ENCODE results near the gene VWA5B1.

The VWA5B1 gene

DNA sequence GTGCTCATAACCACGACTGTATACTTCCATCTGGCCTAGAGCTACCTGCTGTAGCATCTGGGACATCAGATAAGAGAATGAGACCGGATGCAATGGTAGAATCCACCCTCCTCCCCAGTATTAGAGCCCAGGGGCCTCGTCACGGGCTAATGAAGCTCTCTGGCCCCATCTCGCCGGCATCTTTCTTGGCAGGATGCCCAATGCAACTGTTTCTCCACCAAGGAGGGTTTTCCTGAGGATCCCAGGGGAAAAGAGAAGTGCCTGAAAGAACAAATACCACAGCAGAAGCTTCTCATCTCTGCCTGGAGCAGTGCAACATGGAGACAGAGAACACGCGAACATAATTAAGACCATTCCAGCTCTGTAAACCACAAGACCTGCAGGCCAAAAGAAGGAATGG lies 80.0 kb downstream of the VWA5B1 start:
- no peak for DNase-seq

DNA sequence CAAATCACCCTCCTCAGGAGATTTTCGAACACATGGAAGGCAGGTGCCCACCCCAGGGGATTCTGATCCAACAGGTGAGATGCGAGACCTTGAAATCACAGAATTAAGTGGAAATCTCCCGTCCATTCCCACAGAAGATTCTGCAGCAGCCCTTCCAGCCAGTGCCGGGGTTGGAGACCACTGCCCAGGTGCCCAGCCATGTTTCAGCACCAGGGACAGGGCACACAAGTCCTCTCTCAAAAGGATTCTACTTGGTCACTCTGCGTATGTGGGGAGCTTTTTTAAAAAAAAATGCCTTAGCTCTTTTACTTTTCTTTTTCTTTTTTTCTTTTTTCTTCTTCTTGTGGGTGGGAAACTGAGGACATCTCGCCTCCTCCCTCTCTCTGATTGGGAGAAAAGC lies 80.7 kb downstream of the VWA5B1 start:
- no peak for DNase-seq

DNA sequence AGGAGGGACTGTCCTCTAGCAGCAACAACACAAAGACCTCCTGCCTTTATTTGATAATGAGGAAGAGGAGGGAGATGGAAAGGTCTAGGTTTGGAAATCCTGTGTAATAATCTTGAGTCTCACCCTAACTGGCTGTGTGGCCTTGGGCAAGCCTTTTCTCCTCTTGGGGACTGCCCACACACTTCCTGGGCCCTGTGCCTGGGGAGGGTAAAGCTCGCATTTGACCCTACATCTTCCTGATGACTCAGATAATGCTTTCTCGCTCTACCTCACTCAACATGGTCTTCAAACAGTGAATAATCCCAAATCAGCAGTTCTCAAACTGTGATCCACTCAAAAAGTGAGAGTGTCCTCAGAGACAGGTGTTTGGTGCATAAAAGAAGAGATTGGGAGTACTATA lies 81.2 kb downstream of the VWA5B1 start:
- DNase-seq = no peak

DNA sequence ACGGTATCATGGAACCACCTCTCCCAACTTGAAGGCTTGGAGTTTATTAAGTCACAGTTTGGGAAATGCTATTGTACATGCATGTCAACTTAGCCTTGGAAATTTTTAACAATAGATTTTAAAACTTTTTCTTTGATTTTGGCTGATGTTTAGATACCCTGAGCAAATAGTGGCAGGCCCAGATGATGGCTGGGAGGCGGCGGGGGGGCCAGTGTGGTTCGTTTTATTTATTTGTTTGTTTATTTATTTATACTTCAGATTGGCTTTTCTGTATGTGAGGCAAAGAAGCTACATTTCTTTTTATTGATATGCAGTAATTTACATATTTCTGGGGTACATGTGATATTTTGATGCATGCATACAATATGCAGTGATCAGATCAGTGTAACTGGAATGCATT lies 82.0 kb downstream of the VWA5B1 start:
- no peak for DNase-seq

DNA sequence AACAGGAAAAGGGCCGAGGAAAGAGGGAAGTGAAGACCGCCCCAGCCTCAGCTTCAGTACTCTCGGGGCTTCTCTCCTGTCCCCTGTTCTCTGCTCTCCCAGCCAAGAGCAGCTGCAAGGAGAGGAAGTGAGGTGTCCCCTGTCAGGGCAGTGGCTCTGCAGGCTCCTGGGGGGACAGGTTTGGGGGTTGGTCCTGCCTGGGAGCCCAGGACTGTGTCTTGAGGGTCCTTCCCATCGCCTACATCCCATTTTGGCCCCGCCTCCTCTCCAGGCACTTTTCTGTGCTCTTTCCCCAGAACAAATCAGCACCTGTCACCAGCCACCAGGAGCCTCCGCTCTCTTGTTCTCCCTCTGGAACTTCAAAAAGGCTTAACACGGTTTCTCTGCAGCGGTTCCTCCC lies 82.6 kb downstream of the VWA5B1 start:
- DNase-seq = no peak

DNA sequence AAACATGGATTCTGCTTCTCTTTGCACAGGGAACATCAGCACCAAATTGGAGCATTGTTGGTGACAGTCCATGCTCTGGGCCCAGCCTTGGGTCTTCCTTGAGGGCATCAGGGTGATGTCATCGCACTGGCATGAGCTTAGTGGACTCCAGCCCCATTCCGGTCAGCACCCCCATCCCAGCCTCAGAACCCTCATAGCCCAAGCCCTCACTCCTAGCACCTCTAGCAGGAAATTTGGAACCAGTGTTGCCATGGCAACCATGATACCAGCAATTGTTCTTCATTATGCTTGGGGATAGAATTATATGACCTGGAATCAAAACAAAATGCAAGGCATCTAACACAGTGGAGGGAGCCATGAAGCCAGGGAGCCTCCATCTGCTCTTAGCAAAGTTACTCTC lies 83.1 kb downstream of the VWA5B1 start:
- no peak for DNase-seq

DNA sequence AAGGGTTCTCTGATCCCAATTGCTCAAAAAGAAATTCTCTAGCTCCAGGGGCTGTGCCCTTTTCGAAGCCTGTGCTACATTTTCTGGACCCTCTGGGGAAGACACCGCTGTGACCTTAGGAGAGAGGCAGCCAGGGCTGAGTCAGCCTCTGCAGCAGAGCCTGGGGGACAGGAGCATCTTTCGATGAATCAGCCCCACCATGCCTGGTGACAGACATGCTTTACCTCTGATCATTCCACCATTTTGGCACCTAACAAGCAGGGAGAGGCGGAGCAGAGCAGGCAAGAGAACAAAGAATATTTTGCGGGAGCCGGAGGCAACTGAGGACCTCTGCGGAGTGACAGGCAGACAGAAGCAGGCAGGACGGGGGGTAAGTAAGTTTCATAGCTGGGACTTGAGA lies 84.9 kb downstream of the VWA5B1 start:
- no peak for DNase-seq

DNA sequence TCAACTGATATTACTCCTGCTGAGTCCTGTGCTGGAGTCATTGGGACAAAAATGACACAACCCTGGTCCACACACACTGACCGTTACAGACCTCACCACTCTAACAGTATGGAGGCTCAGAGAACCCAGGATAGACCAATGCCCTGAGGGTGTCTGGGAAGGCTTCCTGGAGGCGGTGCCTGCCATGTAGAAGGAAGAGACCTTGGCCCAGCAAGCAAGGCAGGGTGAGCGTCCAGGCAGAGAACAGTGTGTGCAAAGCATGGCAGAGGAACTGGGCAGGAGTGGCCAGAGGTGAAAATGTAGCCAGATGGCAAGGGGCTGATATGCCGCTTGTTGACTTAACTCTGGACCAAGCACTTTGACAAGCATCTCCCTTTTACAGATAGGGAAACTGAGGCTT lies 85.5 kb downstream of the VWA5B1 start:
- no peak for DNase-seq

DNA sequence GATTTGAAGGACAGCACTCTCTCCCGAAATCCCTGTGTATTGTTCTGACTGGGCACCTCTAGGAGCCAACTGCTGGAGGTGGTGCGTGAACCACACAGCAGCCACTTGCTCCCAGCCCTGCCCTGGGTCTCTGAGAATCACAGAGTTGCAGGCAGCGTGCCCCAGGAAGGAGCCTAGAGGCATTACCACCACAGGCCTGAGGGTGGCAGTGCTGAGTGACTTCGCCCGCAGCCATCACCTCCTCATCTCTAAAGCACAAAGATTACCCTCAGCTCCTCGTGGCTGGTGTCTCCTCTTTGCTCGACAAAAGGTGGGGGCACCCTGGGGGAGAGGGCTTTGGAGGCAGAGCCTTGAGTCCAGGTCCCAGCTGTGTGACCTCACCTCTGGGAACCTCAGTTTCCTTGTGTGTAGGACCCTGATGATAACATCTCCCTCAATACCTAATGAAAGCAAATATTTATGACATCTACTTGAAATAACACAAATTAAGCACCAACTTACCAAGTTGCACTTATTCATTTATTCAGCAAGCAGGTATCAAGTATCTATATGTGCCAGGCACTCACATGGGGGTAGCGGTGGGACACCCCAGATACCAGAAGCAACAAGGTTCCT lies 86.3 kb downstream of the VWA5B1 start:
- peak in 1 of 2 experiments; percentile 3 for DNase-seq

DNA sequence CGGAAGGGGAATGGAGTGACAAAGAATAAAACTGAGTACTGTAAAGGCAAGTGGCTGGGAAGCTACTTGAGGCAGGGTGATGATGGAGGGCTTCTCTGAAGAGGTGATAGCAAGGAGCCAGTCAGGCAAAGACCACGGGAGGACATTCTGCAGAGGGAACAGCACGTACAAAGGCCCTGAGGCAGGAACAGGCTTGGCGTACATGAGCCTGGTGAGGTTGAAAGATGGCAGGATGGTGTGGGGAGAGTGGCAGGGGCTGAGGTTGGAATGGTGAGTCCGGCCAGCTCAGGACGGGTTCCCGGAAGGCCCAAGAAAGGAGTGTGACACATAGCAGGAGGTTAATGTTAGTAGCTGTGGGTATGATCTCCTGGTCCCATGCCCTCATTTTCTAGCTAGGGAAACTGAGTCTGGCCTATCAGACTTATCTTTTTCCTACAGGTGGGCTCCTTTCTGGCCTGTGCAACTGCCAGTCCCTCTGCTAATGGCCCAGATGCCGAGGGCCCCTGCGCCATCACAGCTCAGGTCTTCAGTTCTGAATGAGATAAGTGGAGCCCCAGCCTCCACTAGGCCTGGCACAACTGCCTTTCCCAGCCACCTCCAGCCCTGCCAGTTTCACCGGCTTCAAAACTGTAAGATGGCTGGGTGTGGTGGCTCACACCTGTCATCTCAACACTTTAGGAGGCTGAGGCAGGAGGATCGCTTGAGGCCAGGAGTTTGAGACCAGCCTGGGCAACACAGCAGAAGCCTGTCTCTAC lies 87.0 kb downstream of the VWA5B1 start:
- DNase-seq = no peak

DNA sequence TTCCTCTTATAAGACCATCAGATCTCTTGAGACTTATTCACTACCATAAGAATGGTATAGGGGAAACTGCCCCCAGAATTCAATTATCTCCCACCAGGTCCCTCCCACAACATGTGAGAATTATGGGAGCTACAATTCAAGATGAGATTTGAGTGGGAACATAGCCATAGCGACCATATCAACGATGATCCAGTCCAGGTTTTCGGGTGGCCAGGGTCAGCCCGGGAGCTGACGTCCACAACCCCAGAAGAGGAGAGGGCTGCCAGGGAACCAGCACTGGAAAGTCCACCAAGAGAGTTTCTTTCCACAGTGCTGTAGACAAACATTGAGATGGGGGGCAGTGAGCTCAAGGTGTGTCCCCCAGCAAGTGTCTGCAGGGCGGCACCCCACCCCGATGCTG lies 88.4 kb downstream of the VWA5B1 start:
- DNase-seq = no peak

DNA sequence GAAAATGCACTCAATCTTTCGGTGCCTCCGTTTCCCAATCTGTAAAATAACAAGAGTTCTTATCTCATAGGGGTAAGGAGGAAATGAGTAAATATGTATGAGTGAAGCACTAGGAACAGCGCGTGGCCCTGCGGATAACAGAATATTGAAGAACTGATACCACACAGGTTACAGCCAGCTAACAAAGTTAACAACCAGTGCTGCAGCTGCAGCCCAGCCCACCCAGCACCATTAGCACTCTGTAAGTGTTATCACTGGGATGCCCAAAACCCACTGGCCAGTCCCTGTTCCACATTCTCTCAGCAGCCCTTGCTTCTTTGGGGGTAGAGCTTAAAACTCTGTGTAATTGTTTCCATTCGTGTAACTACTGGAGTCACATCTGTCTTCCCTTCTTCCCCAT lies 89.5 kb downstream of the VWA5B1 start:
- DNase-seq = no peak

DNA sequence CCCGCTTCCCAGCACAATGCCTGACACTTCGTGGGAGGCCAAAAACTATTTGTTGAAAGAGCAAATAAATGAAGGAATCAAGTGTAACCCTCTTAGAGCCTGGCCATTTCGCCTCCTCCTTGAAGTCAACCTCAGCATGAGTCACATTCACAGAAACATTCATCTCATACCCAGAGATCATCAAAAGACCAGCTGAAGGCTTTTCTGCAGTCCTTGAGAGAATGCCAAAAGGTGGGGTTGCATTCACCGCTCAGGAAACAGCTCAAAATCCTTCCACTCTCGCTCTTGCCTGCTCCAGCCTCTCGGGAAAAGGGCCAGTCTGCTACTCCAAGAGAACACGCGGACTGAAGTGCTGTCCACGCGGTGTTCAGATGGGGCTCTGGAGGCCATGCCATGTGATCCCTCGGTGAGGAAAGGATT lies 90.0 kb downstream of the VWA5B1 start:
- DNase-seq = no peak

DNA sequence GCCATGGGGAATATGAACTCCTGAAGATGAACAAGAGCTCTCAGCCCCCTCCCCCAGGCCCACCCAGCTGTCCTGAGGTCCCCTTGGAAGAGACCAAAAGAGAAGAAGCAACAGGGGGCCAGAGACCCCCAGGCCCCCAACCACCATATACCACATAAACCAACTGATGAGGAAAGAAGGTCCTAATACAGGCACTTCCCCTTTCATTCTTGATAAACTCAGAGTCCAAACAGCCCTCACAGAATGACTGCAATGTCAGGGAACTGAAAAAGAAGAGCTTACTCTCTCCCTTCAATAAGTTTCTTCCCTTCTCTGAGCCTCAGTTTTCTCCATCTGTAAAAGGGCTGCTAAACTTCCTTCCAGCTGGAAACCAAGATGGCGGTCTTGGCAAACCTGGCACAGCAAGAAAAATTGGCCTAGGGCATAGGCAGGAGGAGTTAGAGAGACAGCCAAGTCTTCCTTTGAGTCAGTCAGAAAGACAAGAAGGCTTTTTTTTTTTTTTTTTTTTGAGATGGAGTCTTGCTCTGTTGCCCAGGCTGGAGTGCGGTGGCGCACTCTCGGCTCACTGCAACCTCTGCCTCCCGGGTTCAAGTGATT lies 90.5 kb downstream of the VWA5B1 start:
- no peak for DNase-seq

DNA sequence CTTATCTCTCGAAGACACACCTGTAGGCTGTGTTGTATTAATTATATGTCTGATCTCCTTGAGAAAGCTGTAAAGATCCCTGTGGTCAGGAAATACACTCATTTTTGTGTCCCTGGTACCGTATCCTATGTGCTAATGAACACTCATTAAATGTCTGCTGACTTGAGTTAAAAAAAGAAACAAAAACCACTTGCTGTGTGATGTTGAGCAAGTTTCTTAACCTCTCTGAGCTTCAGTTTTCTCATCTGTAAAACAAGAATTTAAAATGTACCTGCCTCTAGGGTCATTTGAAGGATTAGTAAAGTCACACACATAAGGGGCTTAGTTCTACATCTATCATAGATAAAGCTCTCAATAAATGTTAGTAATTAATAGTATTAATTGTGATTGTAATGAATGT lies 91.3 kb downstream of the VWA5B1 start:
- no peak for DNase-seq

DNA sequence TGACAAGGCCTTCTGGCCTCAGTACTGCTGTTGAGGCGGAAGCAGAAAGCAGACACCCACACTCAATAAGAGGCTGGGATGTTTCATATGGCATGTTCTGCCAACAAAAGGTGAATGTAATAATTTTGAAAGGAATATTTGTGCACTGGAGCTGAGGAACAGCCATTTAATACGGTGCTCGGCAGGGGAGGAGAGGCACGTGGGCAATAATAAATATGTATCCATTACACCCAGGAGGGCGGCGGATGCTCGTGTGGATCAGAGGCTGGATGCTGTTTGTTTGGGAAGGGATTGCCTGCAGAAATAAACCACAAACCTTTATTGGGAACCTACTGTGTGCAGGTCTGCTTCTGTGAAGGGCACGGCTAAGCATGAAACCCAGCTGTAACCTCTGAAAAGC lies 92.0 kb downstream of the VWA5B1 start:
- peak in 1 of 2 experiments; percentile 44 for DNase-seq

DNA sequence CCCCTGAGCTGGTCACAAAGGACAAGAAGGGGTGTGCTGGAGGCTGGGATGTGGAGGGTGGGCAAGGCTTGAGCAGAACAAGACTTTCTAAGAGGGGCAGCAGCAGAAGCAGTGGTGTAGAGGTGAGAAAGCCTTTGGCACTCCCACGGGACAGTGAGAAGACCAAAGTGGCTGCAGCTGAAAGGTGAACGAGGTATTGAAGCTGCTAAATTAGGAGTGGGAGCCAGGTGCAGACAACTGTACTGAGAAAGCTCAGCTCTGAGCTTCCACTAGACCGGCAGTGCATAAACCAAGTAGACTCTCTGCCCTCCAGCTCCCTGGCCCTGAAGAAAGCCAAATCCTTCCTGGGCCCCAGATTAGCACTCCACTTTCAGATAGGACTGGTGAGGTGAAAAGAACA lies 93.0 kb downstream of the VWA5B1 start:
- no peak for DNase-seq

DNA sequence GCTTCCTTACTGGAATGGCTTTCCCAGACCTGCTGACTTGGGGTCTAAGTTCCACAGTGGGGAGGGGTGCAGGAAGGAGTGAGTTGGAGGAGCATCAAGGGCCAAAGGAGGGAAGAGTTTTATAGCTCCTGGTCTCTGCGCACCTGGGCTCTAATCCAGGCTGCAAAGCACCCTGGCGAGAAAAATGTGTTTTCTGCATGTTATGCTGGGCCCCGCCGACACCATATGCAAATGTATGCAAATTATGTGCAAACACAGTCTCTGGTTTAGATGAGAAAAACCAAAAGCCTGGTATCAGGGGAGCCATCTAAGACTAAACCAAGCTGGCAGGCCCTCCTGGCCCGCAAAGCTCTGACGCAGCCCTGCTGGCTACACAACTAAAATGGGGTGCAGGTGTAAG lies 95.0 kb downstream of the VWA5B1 start:
- DNase-seq = no peak

DNA sequence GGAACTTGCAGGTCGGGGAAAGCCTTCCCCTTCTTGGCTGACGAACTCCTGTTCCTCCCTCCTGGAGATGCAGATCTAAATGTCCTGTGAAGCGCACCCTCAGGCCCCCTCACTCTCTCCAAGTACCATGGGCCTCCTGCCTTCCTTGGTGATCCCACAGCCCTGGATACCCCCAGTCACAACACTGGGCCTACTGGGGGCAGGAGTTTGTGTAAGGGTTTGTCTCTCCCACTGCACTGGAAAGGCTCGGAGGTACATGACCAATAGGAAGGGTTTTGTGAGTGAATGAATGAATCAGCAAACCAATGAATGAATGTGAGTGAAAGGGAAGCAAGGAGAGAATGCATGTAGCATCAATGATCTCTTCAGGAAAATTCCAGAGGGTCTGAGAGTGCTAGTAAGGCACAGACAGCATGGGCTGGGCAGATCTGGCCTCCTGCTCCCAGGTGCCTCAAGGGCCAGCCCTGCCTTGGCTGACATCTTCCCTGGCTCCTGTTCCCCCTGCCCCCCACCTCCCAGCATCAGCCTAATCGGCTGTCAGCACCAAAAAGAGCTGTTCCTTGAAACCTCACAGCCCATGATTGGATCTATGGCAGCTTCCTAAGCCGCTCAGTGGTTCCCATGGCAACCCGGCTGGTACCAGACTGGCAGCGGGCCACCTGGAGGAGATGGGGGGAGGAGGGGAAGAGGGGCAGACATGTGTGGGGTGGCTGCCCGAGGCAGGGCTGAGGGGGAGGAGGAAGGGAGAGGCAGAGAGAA lies 95.8 kb downstream of the VWA5B1 start:
- DNase-seq = no peak

DNA sequence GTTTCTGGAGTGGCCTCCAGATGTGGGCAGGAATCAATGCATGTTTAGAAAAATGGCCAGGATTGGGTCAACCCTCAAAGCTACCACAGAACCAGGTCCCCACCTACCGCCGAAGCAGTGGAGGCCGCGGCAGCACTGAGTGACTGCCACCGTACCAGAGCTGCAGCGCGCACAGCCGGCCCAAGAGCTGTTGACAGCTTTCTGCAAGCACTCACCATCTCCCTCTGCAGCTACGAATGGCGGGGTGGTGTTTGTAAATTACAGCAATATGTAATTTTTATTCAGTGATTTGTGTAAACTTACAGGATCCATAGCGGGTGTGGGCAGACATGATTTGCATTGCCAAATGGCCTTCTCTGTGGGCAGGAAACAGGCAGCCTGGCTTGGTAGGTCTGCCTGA lies 98.9 kb downstream of the VWA5B1 start:
- DNase-seq = no peak

DNA sequence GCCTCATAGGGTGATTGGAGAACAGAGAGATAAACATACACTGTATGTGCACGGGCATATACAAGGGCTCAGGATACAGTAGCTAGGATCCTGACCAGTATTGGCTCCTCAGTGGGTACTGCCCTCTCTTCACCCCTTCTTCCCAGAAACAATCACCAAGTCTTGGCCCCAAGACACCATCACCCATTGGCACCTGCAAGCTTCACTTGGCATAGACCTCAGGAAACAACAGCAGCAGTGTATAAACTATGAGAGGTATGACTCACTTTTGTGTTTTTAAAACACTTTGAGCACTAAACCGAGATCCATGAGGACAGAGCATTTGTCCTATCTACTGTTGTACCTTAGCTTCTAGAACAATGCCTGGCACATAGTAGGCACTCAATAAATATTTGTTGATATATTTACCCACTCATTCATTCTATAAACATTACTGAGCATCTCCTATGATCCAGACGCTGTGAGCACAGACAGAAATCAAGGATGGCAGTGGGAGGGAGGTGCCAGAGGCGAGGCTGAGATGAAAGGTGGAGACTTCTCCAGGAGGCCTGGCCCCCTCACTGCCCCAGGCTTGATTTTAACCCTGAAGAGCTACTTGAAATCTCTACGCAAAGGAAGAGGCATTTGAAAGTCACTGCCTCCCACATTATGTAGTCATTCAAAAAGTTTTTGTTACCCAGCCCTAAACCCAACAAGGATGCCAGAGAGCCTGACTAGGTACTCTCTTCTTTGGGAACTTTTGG lies 100.1 kb downstream of the VWA5B1 start:
- no peak for DNase-seq

DNA sequence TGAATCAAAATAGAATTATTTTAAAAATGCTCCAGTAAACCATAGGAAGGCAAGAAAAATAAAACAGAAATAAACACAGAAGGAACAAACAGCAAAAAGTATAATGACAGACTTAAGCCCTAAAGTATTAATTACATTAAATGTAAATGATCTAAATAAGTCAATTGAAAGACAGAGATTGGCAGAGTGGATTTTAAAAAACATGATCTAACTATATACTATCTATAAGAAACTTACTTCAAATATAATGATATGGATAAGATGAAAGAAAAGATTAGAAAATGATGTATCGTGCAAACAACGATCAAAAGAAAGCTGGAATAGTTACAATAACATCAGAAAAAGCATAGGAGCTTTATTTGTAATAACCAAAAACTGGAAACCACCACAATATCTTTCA lies 104.6 kb downstream of the VWA5B1 start:
- no peak for DNase-seq

DNA sequence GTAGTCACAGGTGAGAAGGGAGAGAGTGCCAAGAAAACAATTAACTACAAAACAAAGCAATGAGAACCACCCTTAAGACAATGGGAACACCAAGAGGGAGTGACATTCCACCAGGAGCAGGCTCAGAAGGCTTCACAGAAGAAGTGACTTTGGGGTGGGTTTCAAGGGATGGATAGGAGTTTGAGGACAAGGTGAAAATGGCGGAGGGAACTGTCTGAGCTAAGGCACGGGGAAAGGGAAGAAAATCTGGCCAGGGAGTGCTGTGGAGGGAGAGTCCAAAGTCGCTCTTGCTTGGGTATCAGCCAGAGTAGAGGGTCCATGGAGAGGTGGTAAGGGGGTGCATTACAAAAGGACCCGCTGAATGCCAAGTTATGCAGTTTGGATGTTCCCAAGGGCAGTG lies 108.1 kb downstream of the VWA5B1 start:
- DNase-seq = no peak

Measured in NCI-H2081 (cell line).